Measurements from ENCODE around the gene SAPCD1.

Gene SAPCD1

GRCh38 chr6:31762356-31762755, at the start of gene SAPCD1:
Gene SAPCD1, plus strand, starts transcription at chr6:31762656. Its CDS starts 399 bp downstream, at chr6:31763055.
- DNase-seq = no peak

GRCh38 chr6:31713465-31713864, 49.0 kb upstream of the SAPCD1 start:
- no peak for DNase-seq

DNA sequence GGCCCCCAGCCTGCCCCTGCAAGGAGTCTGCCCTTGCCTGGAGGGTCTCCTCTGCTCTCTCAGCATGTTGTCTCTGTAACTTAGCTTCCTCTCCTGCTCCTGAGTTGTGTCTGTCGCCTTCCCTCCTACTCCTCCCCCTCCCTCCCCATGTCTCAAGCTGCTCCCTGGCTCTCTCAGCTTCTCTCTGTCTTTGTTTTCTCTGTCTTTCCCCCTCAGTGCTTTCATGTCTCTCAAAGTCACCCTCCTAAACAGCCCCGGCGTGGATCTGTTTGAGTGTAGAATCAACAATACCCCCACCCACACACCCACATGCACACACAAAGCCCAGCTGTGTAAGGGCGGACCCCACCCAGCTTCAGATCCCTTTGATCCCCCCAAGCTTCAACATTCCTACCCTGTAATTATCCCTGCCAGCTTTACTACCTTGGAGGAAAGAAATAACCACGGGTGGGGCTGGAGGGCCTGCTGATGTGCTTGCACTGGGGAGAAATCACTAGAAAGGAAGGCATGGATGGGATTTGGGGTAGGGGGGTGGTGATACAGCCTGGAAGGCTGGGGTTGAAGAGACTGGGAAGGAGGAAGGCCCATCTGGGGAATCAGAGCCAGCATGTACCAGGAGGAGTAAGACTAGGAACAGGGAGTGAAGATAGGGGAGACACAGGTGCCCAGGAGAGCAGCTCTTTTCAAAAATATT, 48.3 kb upstream of the SAPCD1 start:
- no peak for DNase-seq

GRCh38 chr6:31715022-31715958, 47.2 kb upstream of the SAPCD1 start, which contains the start of gene LY6G6D:
Gene LY6G6D, plus strand, starts transcription at chr6:31715348. Its CDS starts 8 bp downstream, at chr6:31715356.
- DNase-seq = no peak

GRCh38 chr6:31717499-31718222, 44.8 kb upstream of the SAPCD1 start:
- DNase-seq = no peak

DNA sequence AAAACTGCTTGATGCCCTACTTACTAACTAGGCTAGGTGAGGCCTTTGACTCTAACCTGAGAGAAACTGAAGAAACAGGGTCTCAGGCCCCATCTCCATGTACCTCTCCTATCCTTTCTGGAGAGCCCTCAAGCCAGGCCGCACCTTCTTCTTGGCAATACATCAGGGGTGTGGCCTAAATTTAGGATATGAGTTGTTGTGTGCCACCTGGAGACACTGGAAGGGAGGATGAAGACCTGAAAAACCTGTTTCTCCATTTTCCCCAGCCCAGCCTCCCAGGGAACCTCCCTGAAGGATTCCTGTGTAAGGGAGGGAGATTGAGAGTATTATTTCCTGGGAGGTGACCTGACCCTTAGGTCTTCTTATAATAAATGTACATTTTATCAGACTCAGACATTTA, 44.2 kb upstream of the SAPCD1 start:
- no peak for DNase-seq

DNA sequence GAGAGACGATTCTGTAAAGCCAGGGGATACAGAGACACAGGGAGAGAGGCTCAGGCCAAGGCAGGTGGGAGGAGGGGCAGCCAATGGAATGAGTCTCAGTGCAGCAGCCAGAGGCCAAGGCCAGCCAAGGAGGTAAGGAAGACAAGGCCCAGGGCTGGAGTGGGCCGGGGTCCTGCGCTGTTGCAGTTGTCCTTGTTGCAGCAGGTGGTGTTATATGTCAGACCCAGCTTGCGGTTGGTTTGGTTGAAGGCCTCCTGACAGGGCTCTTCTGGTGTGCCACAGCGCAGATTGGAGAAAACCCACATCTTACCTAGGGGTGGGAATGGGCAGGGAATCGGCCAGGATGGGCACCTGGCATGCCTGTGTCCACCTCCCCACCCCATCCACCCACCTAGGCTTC, 43.5 kb upstream of the SAPCD1 start:
- DNase-seq = no peak

DNA sequence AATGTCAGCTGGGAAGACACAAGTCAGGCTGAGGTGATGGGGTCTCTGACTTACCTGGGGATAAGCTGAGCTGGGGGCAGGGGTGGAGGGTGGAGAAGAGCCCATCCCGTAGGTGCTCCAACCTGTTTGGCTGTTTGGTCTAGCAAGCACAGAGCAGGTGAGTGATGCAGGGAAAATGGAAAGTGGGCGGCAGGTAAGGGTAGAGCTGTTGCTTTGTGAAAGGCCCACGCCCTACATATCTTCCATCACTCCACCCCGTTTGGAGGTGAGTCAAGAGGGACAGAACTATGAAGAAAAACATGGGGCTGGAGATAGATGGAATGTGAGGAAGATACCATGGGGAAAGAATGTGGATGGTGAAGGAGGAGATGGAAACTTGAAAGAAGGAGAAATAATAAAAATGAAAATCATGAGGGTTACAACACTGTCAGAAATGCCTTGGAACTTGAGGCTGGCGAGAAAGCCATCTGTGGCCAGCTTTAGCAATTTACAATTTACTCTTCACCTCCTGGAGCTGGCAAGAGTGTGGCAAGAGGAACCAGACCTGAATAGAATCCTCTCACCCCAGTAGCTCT, 42.2 kb upstream of the SAPCD1 start:
- DNase-seq = no peak

DNA sequence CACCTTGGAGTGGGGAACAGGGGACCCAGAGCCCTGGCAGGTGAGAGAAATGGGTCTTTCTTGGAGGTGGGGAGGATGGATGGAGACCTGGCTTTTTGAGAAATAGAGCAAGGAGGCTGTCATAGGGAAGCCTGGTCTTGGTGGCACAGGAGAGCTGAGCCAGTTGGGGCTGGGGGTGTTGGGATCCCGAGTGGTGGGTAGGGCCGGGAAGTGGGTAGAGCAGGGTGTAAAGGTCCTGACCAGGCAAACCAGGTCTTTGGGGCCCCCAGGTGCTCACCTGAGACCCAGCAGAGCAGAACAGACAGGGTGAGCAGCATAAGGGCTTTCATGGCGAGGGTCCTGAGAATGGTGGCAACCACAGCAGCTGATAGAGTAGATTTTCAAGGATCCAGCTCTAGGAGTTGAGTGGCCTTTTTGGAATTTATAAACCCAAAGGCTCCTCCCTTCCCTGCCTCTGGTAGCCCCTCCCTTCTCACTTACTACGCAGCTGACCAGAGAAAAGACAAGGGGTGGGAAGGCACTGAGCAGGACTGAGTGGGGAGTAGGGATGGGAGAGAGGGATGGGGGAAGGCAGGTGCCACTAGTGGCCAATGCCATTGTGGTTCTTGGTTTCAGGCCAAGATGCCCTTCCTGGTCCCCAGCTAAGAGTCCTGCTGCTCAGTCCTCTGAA, 41.0 kb upstream of the SAPCD1 start, which contains the start of gene LY6G6C:
LY6G6C (minus strand) TSS at position 396 of the 670 bp plus-strand sequence; CDS start at position 329, 67 bp downstream.
- no peak for DNase-seq

GRCh38 chr6:31722173-31722572, 40.3 kb upstream of the SAPCD1 start:
- DNase-seq = no peak

- DNase-seq = no peak
Measured at GRCh38 chr6:31723245-31723979, 39.0 kb upstream of the SAPCD1 start, which contains the start of gene MPIG6B. Gene MPIG6B, plus strand, starts transcription at chr6:31723373. Its CDS starts 11 bp downstream, at chr6:31723384.

DNA sequence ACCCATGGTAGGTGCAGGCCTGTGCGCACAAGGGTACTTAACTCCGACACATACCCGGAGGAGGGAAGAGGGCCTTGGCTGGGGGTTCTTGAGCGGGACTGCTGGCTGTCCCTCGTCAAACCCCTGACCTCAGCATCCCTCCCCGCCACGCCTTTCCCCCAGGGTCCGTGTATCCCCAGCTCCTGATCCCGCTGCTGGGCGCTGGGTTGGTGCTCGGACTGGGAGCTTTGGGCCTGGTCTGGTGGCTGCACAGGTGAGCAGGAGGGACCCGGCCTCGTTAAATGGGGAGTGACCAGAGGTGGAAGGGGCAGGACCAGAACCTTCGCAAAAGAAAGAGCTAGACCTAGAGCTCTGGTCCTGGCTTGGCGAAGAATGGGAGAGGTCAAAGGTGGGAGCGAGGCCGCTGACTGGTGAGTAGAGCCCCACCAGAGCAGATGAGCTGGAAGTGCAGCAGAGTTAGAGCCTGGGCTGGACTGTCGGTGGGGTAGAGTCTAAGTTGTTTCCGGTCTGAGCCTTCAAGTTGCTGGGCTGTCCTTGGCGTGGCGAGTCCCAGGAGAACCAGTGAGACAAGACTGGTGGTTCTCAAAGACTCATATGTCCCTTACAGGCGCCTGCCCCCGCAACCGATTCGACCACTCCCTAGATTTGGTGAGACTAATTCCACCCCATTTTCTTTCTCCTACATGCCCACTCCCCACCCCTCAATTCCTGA, 38.3 kb upstream of the SAPCD1 start:
- no peak for DNase-seq

- no peak for DNase-seq
Measured at GRCh38 chr6:31725502-31726350, 36.7 kb upstream of the SAPCD1 start.

DNA sequence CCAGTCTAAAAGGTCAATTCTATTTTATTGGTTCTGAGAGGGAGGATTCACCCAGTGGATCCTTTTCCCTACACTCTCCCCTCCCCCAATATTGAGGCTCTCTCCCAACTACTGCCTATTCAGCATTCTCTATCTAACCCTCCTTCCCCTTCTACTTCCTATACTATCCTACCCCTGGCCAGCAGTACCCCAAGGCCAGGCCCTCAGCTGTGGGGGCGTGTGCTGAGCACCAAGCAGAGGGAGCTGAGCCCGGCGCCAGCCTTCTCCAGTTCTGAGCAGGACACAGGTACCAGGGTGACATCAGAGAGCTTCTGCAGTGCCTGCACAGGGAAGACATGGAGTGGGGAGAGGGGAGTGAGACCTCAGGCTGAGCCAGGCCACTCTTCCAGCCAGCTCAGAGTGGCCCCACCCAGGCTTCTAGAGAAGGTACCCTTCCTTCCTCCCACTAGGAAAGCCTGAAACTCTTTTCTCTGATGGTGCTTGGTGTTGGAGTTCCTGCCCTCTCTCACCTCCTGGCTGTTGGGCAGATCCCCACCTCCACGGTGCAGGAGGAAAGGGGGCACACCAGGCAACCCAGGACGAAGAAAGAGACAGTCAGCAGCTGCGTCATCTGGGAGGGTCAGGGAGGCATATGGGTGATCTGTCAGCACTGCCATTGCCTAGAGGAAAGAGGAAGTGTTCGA, 35.3 kb upstream of the SAPCD1 start:
- no peak for DNase-seq

DNA sequence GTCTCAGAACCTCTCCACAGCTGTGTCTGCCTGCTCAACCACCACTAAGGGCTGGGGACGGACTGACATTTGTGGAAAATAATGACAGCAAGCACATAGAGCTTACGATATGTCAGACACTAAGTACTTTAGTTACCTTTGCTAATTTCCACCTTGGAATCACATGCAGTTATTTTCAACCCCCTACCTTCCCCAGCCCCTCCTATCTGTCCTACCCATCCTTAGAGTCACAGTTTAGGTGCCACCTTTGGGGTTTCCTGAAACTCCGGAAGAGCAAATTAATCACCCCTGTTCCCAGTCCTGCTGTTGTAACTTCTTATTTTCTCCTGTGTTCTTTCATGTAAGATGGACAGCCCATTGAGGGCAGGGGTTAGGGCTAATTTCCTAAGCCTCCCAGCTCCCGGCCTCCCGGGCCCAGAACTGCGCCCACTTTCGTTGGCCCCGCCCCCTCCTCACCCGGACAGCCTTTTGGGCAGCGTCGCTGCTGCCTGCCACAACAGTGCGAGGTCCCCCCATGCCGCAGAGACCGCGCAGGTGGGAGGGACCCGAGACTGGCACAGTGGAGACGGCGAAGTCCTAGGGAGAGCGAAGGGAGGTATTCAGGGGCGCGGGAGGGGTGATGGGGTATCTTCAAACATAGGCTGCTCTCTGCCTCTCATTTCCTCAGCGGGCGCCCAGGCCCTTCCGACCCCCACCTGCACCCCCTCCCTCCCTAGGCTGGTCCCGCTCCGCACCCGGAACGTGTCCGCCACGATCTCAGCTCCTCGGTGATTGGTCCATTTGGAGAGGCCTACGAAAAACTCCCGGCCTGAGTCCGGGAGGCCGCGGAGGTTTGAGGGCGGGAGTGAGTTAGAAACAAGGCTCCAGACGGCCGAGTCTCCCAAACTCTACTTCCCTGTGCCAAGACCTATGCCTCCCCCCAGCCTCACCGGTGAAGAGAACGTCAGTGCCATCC, 34.5 kb upstream of the SAPCD1 start:
- no peak for DNase-seq

DNA sequence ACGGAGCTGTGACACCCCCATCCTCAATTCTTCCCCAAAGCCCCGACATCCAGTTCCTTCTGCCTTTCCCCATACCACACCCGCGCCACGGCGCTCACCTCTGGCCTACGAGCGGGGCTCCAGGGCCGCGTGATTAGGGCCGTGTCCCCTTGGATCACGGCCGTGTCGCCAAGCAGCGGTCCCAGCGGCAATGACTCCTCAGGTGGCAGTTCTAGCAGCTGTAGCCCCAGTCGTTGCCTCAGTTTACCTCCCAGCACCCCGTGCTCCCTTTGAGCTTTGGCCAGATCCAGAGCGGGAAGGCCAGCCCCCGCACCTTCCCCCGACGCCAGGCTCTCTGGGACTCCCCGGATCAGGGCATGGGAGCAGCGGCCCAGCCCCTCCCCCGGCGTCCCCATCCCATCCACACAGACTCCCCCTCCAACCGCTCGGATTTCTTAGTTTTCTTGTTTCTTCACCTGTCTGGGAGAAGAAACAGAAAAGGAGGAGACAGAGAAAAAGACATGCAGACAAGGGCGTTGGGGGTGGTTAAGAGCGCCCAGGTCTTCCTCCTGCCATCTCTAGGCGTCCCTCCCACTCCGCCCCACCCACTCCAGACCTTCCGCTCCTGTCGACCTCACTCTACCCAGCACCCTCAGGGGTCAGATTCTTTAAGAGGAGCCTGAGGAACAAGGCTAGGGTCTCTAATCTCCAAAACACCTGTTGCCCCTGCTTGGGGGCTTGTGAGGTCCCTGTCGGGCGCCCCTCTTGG, 33.5 kb upstream of the SAPCD1 start, which contains the start of gene DDAH2:
DDAH2 (minus strand) TSS at position 533 of the 748 bp plus-strand sequence; CDS start at position 395, 138 bp downstream.
- no peak for DNase-seq

- DNase-seq = peak; percentile 72
Measured at GRCh38 chr6:31729515-31729978, 32.9 kb upstream of the SAPCD1 start.
